ENCODE data around the gene REXO4. TPM values are rescaled to one million over a fixed set of nuclear protein-coding genes. Genes with fewer than 3 reads are reported as not detected.
"Not testable (repeated sequence)": the region's sequence is repeated elsewhere in the genome, so short reads cannot be mapped to it uniquely, and the experiment has no call there.

Gene REXO4
- total and polyA plus RNA-seq, 2 of the 13 experiments (the other 11 are each of a cell fraction or from before 2014, with no cell fraction given), result 18.5 to 30.4 TPM

DNA sequence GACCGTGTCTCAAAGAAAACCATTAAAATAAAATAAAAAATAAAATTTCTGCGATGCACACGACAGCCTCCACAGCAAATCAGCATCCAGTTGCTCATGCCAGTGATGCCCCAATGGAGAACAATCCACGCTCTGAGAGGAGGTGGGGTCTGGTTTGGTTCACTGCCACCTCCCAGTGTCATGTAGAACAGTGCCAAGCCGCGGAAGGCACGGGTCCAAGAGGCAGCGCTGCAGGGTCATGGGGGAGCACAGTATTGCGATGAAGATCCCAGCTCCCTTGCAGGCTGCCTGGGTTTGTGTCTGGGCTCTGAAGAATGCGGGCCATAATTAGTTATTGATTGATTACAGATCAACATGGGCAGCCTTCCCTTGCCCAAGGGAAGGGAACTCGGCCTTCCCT lies 35.8 kb upstream of the REXO4 start (continued):
- no peak for TF ChIP-seq ARID2 (CRISPR knock-in tag; IDR thresholded peaks at IDR 0.05; ENCODE audit: borderline replicate concordance)
- no peak for TF ChIP-seq ZNF619 (CRISPR knock-in tag; IDR thresholded peaks at IDR 0.05)
- TF ChIP-seq, protein P1, sequence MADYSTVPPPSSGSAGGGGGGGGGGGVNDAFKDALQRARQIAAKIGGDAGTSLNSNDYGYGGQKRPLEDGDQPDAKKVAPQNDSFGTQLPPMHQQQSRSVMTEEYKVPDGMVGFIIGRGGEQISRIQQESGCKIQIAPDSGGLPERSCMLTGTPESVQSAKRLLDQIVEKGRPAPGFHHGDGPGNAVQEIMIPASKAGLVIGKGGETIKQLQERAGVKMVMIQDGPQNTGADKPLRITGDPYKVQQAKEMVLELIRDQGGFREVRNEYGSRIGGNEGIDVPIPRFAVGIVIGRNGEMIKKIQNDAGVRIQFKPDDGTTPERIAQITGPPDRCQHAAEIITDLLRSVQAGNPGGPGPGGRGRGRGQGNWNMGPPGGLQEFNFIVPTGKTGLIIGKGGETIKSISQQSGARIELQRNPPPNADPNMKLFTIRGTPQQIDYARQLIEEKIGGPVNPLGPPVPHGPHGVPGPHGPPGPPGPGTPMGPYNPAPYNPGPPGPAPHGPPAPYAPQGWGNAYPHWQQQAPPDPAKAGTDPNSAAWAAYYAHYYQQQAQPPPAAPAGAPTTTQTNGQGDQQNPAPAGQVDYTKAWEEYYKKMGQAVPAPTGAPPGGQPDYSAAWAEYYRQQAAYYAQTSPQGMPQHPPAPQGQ (CRISPR knock-in tag; IDR thresholded peaks at IDR 0.05; ENCODE audit: borderline replicate concordance), result no peak
- no peak for TF ChIP-seq MAF1 (CRISPR knock-in tag; IDR thresholded peaks at IDR 0.05; ENCODE audit: borderline replicate concordance)

- WGBS (ENCODE audit: low lambda C conversion rate), result 70% methylated on average over 7 of the region's 7 CpGs
- POLR2A ChIA-PET, result no interaction called here
- BruUV-seq (replicated peaks), result no TSS peak
These were observed 34.8 kb upstream of the REXO4 start for GRCh38 chr9:133452562-133452961.

DNA sequence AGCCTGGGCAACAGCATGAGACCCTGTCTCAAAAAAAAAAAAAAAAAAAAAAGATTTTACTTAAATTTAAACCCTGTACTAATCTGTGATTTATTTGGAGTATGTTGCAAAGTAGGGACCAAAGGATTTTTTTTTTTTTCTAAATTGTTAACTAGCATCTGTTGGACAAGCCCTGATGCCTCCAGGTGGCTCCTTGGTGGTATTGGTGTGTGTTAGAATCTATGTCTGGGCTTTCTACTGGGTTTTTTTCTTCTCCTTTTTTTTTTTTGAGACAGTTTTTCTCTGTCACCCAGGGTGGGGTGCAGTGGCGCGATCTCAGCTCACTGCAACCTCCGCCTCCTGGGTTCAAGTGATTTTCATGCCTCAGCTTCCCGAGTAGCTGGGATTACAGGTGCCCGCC lies 34.1 kb upstream of the REXO4 start:
- in situ Hi-C loops (cut with HindIII; ENCODE audit: extremely low pct_ligation_motif_present, low pct_unique_long_range_greater_than_20kb); H2AFZ ChIP-seq (ENCODE audit: low read length); POLR2A ChIA-PET; intact Hi-C loops (cut with micrococcal nuclease; ENCODE audit: unreplicated experiment); ATAC-seq; H3K4me3 ChIP-seq (replicated peaks in 1 of 3; ENCODE audit: insufficient read depth in 1 of 3, low read depth in 2 of 3, low read length in 3 of 3); H3K79me2 ChIP-seq (ENCODE audit: insufficient read depth, low read length); H3K27me3 ChIP-seq (ENCODE audit: control insufficient read depth in 1 of 2, insufficient read depth in 2 of 2, low read length in 2 of 2); H3K4me2 ChIP-seq (ENCODE audit: low read depth, low read length); H4K20me1 ChIP-seq (ENCODE audit: insufficient read depth, low read length); H3K27ac ChIP-seq (ENCODE audit: extremely low read length, insufficient read depth, low read length); DNase-seq (ENCODE audit: low spot score); CTCF ChIA-PET (ENCODE audit: low intra/inter-chr PET ratio, low total read pairs); FAIRE-seq; H3K9ac ChIP-seq (ENCODE audit: insufficient read depth, low read depth, low read length); H3K9me3 ChIP-seq (ENCODE audit: low read length); H3K36me3 ChIP-seq (replicated peaks in 1 of 2; ENCODE audit: control insufficient read depth in 1 of 2, insufficient read depth in 2 of 2, low read length in 2 of 2); BruUV-seq (replicated peaks): not testable (repeated sequence)
- H3K4me1 ChIP-seq (ENCODE audit: insufficient read depth, low read length), result peaks cover 29% of the 10 kb centered on the region
- WGBS (ENCODE audit: low lambda C conversion rate), result 84% methylated on average over 5 of the region's 5 CpGs

More at GRCh38 chr9:133452562-133452961, 34.8 kb upstream of the REXO4 start:
- no peak overlapping the region for H2AFZ ChIP-seq (ENCODE audit: low read length)
- ATAC-seq, result no peak
- H3K4me1 ChIP-seq (ENCODE audit: insufficient read depth, low read length), result peaks cover 36% of the 10 kb centered on the region
- no peak for DNase-seq (ENCODE audit: low spot score)
- TF ChIP-seq ZFY (CRISPR knock-in tag; IDR thresholded peaks at IDR 0.05) (no peak), ZNF121 (CRISPR knock-in tag; IDR thresholded peaks at IDR 0.05) (peak; percentile 75)
- no peaks in the 10 kb centered on the region for H3K36me3 ChIP-seq (replicated peaks in 1 of 2; ENCODE audit: control insufficient read depth in 1 of 2, insufficient read depth in 2 of 2, low read length in 2 of 2)
- CTCF ChIA-PET (ENCODE audit: low intra/inter-chr PET ratio, low total read pairs), result no interaction called here
- no peak overlapping the region for H3K27ac ChIP-seq (ENCODE audit: extremely low read length, insufficient read depth, low read length)
- H3K4me3 ChIP-seq (replicated peaks in 1 of 3; ENCODE audit: insufficient read depth in 1 of 3, low read depth in 2 of 3, low read length in 3 of 3), result no peak overlapping the region
- no peaks in the 10 kb centered on the region for H3K79me2 ChIP-seq (ENCODE audit: insufficient read depth, low read length)
- no peak overlapping the region for H3K4me2 ChIP-seq (ENCODE audit: low read depth, low read length)
- no peak overlapping the region for H3K9ac ChIP-seq (ENCODE audit: insufficient read depth, low read depth, low read length)
- H3K27me3 ChIP-seq (ENCODE audit: control insufficient read depth in 1 of 2, insufficient read depth in 2 of 2, low read length in 2 of 2), result no peaks in the 10 kb centered on the region
- in situ Hi-C loops (cut with HindIII; ENCODE audit: extremely low pct_ligation_motif_present, low pct_unique_long_range_greater_than_20kb), result no loop called here
- H4K20me1 ChIP-seq (ENCODE audit: insufficient read depth, low read length), result no peaks in the 10 kb centered on the region
- FAIRE-seq, result no peak
- intact Hi-C loops (cut with micrococcal nuclease; ENCODE audit: unreplicated experiment), result no loop called here
- H3K9me3 ChIP-seq (ENCODE audit: low read length), result no peaks in the 10 kb centered on the region
